GM12878 (cell line): ENCODE measurements around the gene FBLN1. TPM values are rescaled to one million over a fixed set of nuclear protein-coding genes. Genes with fewer than 3 reads are reported as not detected.

Experiments used
- ATAC-seq: fragments of 200-7000 bp; cut with Tn5 transposase; 3 replicates; pipeline ENCODE4 v1.9.1; 2020; ENCODE audit warnings: mild to moderate bottlenecking, moderate library complexity
- BruUV-seq: library from RNA; stranded (reverse); fragments of 400-500 nt; replicated peaks from 2 replicates; lab custom pipeline; 2021; lab: Mats Ljungman, UMichigan
- CTCF ChIA-PET: fragments of 300-600 bp; sonication (Branson Sonifier 250); formaldehyde crosslinking; extraction: SDS; loops from one replicate; lab custom pipeline; 2021; ENCODE audit warnings: inconsistent platforms; lab: Yijun Ruan, JAX
- POLR2A ChIA-PET: fragments of 350-600 bp; formaldehyde crosslinking; extraction: SDS; loops from one replicate; lab custom pipeline; 2021; ENCODE audit warnings: inconsistent platforms; lab: Charles Lee
- RAD21 ChIA-PET: fragments of 300-600 bp; sonication (Branson Sonifier 250); formaldehyde crosslinking; loops from one replicate; lab custom pipeline; 2023; ENCODE audit warnings: antibody characterized with exemption; ENCODE audit not compliant: unreplicated experiment; lab: Charles Lee
- SMC1A ChIA-PET: fragments of 300-600 bp; sonication (Branson Sonifier 250); formaldehyde crosslinking; loops from one replicate; lab custom pipeline; 2023; ENCODE audit not compliant: unreplicated experiment, uncharacterized antibody; lab: Charles Lee
- DNase-seq: peaks from one replicate; pipeline ENCODE4 v3.0.0-alpha.2; 2011; ENCODE audit warnings: low read depth, low spot score
- FAIRE-seq: peaks from 3 replicates; lab custom pipeline; 2011; peaks lifted over from hg19 to GRCh38; lab: Jason Lieb, UNC
- H2AFZ ChIP-seq: 2 replicates; pipeline ENCODE4 v1.6.0; 2011; ENCODE audit warnings: low read depth, low read length, control low read depth; ENCODE audit not compliant: control insufficient read depth
- H3K27ac ChIP-seq: 2 replicates; pipeline ENCODE4 v1.5.1; 2011; ENCODE audit warnings: control low read depth; ENCODE audit not compliant: control insufficient read depth, insufficient read depth
- H3K27me3 ChIP-seq, 2 experiments: replicated peaks in 1 of 2; 2 replicates each; pipeline versions ENCODE4 v1.6.0 to v1.6.1; 2011; ENCODE audit warnings: low read length in 1 of 2; ENCODE audit not compliant: control insufficient read depth in 2 of 2, insufficient read depth in 2 of 2
- H3K36me3 ChIP-seq, 2 experiments: 2 replicates each; pipeline ENCODE4 v1.5.1; 2011; ENCODE audit warnings: low read length in 1 of 2; ENCODE audit not compliant: control insufficient read depth in 2 of 2, insufficient read depth in 2 of 2
- H3K4me1 ChIP-seq: 2 replicates; pipeline ENCODE4 v1.6.1; 2011; ENCODE audit warnings: mild to moderate bottlenecking, low read length, moderate library complexity, mixed read lengths; ENCODE audit not compliant: control insufficient read depth, insufficient read depth
- H3K4me2 ChIP-seq: 2 replicates; pipeline ENCODE4 v1.6.0; 2011; ENCODE audit warnings: control low read depth; ENCODE audit not compliant: control insufficient read depth, insufficient read depth
- H3K4me3 ChIP-seq: fragments of 200-600 bp; sonication (generic); 2 replicates; pipeline ENCODE4 v1.5.1; 2016
- H3K79me2 ChIP-seq: 2 replicates; pipeline ENCODE4 v1.6.0; 2011; ENCODE audit warnings: low read length; ENCODE audit not compliant: control insufficient read depth, insufficient read depth
- H3K9ac ChIP-seq: 2 replicates; pipeline ENCODE4 v1.8.0; 2011; ENCODE audit warnings: low read length, control low read depth, mixed read lengths; ENCODE audit not compliant: control insufficient read depth, insufficient read depth
- H3K9me3 ChIP-seq: replicated peaks from 3 replicates; pipeline ENCODE4 v1.5.1; 2011; ENCODE audit warnings: mild to moderate bottlenecking, low read length; ENCODE audit not compliant: control insufficient read depth, insufficient read depth
- H4K20me1 ChIP-seq: 2 replicates; pipeline ENCODE4 v1.6.0; 2011; ENCODE audit not compliant: control insufficient read depth, insufficient read depth
- CHD1 ChIP-seq: IDR thresholded peaks from 2 replicates; pipeline ENCODE4 v1.6.1; 2012; ENCODE audit warnings: low read depth, low read length, improper control_type of control experiment
- DPF2 ChIP-seq: fragments of 450-650 bp; IDR thresholded peaks from 2 replicates; pipeline ENCODE4 v1.6.1; 2017; ENCODE audit warnings: mild to moderate bottlenecking
- FOXM1 ChIP-seq: IDR thresholded peaks from 2 replicates; pipeline ENCODE4 v1.6.1; 2012; ENCODE audit warnings: low read depth, mild to moderate bottlenecking, inconsistent platforms, low read length, moderate library complexity
- GATAD2B ChIP-seq: fragments of 450-650 bp; conservative IDR thresholded peaks from 2 replicates; pipeline ENCODE4 v1.6.1; 2017; ENCODE audit warnings: low read depth, mild to moderate bottlenecking, moderate library complexity
- MAX ChIP-seq: IDR thresholded peaks from 2 replicates; pipeline ENCODE4 v1.6.1; 2012; ENCODE audit warnings: low read depth, low read length, improper control_type of control experiment
- NFYB ChIP-seq: IDR thresholded peaks from 2 replicates; pipeline ENCODE4 v1.6.1; 2011; ENCODE audit warnings: low read depth, mild to moderate bottlenecking, low read length, improper control_type of control experiment, moderate library complexity; ENCODE audit not compliant: insufficient read depth
- PBX3 ChIP-seq: IDR thresholded peaks from 2 replicates; pipeline ENCODE4 v1.6.1; 2011; ENCODE audit warnings: mild to moderate bottlenecking, low read depth, low read length, moderate library complexity; ENCODE audit not compliant: insufficient replicate concordance
- TAF1 ChIP-seq: IDR thresholded peaks from 2 replicates; pipeline ENCODE4 v1.6.1; 2011; ENCODE audit warnings: mild to moderate bottlenecking, low read depth, low read length, borderline replicate concordance
- TCF12 ChIP-seq: IDR thresholded peaks from 2 replicates; pipeline ENCODE4 v1.6.1; 2011; ENCODE audit warnings: low read depth, mild to moderate bottlenecking, low read length
- WGBS: methylation state at CpG from one replicate; pipeline ENCODE4 v1.1.6; 2016; ENCODE audit warnings: low lambda C conversion rate; ENCODE audit not compliant: insufficient replicate concordance, insufficient coverage; ENCODE audit errors: missing lambda C conversion rate; 5-methylcytosine and 5-hydroxymethylcytosine counted together
- in situ Hi-C: fragments of 300-500 bp; cut with MboI; formaldehyde crosslinking; loops from 9 replicates; pipeline ENCODE4 v1.14.3; 2018; ENCODE audit warnings: mixed read lengths
- intact Hi-C: fragments of 100-400 bp; cut with micrococcal nuclease; formaldehyde crosslinking; loops from one replicate; pipeline ENCODE4 v1.14.2; 2022; ENCODE audit not compliant: unreplicated experiment
- polyA plus RNA-seq, 11 experiments: library from polyadenylated mRNA; depleted of rRNA in 4 of 11; unstranded in 6 of 11; stranded (reverse) in 5 of 11; fragments of >200 nt; fragmentation: Nextera tagmentation in 4 of 11; fragmentation: Illumina TruSeq in 1 of 11; extraction: Ambion mirVana in 4 of 11; extraction: Trizol in 1 of 11; gene quantifications; 1 replicate in 1 of 11; 2 replicates in 10 of 11; pipeline versions ENCODE4 v1.2.1 to v1.2.3, GENCODE V29; 2011 to 2016; ENCODE audit warnings: inconsistent platforms in 2 of 11, missing spikeins in 2 of 11, low read depth in 1 of 11
- total RNA-seq, 4 experiments: library from RNA; depleted of rRNA in 3 of 4; stranded (reverse); fragments of >200 nt in 3 of 4; fragmentation: Illumina TruSeq in 1 of 4; extraction: Trizol in 1 of 4; gene quantifications; 2 replicates each; pipeline versions ENCODE4 v1.2.1 to v1.2.3, GENCODE V29; 2013 to 2021

The FBLN1 gene
- total and polyA plus RNA-seq, 10 of the 15 experiments (the other 5 are each of a cell fraction or from before 2014, with no cell fraction given) = 0.20 to 0.51 TPM; not detected in 8

- intact Hi-C loops = no loop called here
- FAIRE-seq (no peak), ATAC-seq (no peak), DNase-seq (no peak)
- peaks cover 0 to 2% of the 10 kb centered on the region in 2 experiments; a peak in 1 of 4 replicates for H3K27me3 ChIP-seq
- in situ Hi-C loops = no loop called here
- no peak overlapping the region for H3K27ac ChIP-seq
- no TSS peak for BruUV-seq
- ChIA-PET CTCF (no interaction called here), SMC1A (no interaction called here), RAD21 (no interaction called here), POLR2A (no interaction called here)
- 35% methylated on average over 20 of the region's 20 CpGs for WGBS
- no peak overlapping the region for H3K9ac ChIP-seq
- H3K4me2 ChIP-seq = no peak overlapping the region
- TF ChIP-seq TAF1 = no peak
- no peak for TF ChIP-seq NFYB
- TF ChIP-seq CHD1 = no peak
- no peak for TF ChIP-seq GATAD2B
- no peak for TF ChIP-seq MAX
- no peak for TF ChIP-seq FOXM1
- TF ChIP-seq PBX3 = no peak
- no peak for TF ChIP-seq DPF2
- no peak for TF ChIP-seq TCF12
- no peaks in the 10 kb centered on the region for H3K79me2 ChIP-seq
- H3K4me1 ChIP-seq = no peaks in the 10 kb centered on the region
- H3K36me3 ChIP-seq = no peaks in the 10 kb centered on the region
- no peaks in the 10 kb centered on the region; the same call in 1 of the 2 replicates for H4K20me1 ChIP-seq
- no peaks in the 10 kb centered on the region for H3K9me3 ChIP-seq
- H2AFZ ChIP-seq = no peak overlapping the region
- no peak overlapping the region for H3K4me3 ChIP-seq
Observed at GRCh38 chr22:45597460-45598192, 94.9 kb downstream of the FBLN1 start.
